Left forelimb (tissue), 1 donor: ENCODE results near the gene PIK3R1.

ENCODE experiments used
- DNase-seq: peaks from one replicate; pipeline ENCODE4 v3.0.0-alpha.2; 2018; ENCODE audit warnings: low spot score

The PIK3R1 gene

DNA sequence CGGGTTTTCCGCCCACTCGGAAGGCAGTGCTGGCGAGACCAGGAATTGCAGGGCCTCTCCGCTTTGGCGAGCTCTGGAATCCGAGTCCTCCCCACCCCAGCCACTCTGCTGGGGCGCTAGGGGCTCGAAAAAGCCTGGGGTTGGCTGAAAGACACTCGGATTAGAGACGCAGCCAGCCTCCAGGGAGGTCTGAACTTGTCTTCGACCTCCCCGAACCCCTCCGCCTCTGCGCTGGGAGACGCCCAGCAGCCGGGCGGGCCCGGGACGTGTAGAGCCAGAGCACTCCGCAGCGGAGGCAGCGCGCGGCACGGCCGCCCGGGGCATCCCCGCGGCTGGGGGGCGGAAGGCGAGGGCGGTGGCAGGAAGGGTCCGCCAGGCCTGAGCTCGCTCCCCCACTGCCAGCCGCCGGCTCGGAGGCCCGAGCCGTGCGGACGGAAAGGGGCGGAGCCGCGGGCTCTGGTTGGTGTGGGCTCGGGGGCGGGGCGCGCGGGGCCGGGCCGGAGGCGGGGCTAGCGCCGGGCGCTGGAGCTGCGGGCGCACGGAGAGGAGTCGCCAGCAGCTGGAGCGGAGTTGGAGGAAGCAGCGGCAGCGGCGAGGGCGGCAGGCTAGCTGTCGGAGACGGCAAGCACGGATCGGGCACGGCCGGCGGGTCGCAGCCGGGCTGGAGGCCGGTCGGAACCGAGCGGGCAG lies at the start of gene PIK3R1:
Gene PIK3R1, plus strand, starts transcription at position 549 of the 690 bp plus-strand sequence. CDS start 10,920 bp downstream, outside the sequence.
- DNase-seq, result peak; percentile 97

DNA sequence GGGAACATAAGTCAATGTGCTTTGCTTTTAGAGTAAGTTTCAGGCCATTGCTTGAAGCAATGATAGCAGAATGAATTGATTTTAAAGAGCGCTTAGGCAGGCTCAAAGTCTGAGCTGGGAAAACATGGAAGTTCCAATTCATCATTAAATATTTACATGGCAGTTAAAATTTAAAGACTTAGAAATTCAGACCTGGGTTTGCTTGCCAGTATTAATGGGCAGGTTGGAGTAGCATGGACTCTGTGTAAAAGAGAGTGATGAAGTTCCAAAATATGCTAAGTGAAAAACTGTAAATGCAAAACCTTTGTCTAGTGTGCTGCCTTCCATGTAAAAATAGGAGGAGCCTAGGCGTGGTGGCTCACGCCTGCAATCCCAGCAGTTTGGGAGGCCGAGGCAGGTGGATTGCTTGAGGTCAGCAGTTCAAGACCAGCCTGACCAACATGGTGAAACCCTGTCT lies 48.3 kb upstream of the PIK3R1 start:
- DNase-seq, result no peak

DNA sequence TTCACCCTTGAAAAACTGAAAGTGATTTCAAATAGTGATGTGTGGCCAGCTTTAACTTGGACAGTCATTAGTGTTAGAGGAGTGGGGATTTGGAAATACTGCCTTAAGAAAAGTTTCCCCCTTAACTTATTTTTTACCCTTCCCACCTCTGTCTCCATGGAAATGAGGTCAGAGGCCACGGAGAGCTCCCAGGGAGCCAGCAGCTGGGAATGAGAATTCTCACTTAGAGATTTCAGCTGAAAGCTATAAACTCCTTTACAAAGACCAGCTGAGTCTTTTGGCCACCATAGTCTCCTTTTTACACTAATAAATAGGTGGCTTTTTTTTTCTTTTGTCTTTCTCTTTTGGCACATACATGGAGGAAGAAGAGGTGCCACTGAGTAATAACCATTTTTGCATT lies 45.7 kb upstream of the PIK3R1 start:
- no peak for DNase-seq

DNA sequence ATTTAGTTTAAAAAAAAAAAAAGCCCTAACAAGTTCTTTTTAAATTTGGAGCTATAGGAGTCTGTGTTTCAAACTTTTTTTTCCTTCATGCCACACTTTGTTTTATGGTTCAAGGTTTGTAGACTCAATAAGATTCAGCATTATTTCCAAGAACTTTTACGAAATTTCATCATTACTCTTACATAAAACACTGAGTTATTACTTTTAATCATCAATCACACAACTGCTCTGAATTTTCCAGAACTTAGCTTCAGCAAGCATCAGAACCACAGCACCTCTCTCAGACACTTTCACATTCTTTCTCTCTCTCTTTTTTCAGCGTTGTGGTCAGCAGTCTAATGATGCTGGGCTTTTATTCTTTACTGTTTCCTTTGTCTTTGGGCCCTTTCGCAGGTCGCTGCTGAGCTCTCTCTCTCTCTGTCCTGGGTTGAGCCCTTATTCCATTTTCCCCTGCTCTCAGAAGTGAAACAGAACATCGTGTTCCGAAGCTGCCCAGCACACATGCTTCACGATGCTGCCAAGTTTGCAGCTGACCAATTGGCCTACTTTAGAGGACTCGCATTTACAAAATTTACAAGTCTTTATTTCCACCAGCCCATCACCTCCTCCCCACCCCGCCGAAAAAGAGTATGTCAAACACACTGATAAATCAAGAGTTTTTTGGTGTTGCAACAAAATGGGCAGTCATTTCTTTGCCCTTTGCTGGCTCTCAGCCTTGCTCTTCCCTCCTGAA lies 44.6 kb upstream of the PIK3R1 start:
- DNase-seq, result peak; percentile 69

DNA sequence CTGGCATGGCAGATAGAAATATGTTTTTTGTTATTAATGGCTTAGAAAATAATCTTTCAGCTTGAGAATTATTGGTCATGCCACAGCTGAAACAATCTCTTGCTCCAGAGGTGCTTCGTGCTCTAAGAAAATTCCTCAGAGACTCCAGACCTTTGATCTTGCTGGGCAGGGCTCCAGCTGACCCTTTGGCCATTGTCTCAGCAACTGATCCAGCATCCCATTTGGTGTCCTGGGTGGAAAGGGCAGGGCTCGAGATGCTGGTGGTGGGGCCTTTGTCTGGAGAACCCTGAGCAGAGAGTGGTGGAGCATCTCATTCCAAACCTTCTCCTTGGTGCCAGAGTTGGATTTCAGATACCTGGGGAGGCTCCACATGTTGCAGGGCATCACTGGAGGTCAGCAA lies 43.2 kb upstream of the PIK3R1 start:
- no peak for DNase-seq

DNA sequence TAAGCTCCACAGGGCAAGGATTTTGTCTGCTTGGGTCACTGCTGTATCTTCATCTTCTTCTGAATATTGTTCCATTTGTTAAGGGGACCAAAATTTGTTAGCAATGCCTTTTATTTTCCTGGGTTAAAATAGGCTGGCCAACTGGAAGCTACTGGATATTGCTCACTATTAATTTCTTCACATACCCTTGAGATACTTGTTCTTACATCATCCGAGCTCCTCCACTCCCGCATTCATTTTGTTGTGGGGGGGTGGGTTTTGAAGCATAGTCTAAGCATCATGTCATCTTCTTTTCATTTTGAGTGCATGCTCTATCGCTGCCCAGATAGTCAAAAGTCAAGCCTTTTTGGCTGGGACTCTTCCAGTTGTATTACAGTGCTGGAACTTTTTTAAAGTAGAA lies 42.5 kb upstream of the PIK3R1 start:
- DNase-seq, result no peak

DNA sequence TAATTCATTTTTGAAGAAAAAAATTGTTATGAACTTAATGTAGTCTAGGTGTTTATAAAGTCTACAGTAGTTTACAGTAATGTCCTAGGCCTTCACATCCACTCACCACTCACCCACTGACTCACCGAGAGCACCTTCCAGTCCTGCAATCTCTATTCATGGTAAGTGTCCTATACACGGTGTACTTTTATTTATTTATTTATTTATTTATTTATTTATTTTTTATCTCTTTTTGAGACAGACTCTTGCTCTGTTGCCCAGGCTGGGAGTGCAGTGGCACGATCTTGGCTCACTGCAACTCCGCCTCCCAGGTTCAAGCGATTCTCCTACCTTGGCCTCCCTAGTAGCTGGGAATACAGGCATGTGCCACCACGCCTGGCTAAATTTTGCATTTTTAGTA lies 39.3 kb upstream of the PIK3R1 start:
- no peak for DNase-seq

DNA sequence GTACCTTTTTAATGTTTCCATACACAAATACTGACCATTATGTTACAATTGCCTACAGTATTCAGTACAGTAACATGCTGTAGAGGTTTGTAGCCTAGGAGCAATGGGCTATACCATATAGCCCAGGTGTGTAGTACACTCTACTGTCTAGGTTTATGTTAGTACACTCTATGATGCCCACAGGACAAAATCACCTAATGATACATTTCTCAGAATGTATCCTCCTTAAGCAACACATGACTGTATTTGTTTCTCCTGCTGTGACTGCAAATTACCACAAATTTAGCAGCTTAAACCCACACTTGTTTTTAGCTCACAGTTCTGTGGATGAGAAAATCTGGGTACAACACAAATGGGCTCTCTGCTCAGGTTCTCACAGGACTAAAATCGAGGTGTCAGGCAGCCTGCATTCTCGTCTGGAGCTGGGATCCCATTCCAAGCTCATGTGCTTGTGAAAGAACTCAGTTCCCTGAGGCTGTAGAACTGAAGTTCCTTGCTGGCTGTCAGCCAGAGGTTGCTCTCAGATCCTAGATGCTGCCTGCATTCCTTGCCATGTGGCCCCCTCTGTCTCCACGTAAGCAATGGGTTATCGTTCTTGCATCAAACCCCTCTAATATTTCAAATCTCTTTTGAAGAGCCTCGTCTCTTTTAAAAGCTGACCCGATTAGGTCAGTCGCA lies 38.6 kb upstream of the PIK3R1 start:
- no peak for DNase-seq

DNA sequence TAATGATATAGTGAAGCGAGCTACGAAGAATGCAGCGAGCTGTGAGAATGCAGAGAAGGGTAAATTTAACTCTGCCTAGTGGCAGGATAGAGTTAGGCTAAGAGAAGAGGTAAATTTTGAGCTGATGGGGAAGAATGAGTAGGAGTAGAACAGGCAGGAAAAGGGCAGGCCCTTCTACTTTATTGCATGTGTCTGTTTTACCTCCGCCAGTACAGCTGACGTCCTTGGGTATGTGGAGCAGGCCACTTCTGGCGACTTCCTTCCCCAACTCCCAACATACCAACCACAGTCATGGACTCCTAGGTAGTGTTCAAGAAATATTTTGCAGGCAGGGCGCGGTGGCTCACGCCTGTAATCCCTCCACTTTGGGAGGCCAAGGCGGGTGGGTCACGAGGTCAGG lies 37.9 kb upstream of the PIK3R1 start:
- no peak for DNase-seq

DNA sequence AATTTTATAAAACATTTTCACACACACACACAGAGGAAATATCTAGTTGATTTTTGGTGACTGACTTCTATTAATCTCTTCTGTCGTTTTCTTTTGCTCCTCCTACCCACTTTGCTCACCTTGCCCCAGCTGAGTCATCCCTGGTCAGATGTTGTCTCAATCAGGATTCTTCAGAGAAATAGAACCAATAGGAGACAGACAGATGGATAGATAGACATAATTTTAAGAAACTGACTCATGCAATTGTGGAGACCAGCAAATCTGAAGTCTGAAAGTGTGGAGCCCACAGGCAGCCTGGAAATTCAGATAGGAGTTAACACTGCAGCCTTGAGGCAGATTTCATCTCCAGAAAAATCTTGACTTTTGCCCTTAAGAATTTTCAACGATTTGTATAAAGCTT lies 37.0 kb upstream of the PIK3R1 start:
- no peak for DNase-seq

DNA sequence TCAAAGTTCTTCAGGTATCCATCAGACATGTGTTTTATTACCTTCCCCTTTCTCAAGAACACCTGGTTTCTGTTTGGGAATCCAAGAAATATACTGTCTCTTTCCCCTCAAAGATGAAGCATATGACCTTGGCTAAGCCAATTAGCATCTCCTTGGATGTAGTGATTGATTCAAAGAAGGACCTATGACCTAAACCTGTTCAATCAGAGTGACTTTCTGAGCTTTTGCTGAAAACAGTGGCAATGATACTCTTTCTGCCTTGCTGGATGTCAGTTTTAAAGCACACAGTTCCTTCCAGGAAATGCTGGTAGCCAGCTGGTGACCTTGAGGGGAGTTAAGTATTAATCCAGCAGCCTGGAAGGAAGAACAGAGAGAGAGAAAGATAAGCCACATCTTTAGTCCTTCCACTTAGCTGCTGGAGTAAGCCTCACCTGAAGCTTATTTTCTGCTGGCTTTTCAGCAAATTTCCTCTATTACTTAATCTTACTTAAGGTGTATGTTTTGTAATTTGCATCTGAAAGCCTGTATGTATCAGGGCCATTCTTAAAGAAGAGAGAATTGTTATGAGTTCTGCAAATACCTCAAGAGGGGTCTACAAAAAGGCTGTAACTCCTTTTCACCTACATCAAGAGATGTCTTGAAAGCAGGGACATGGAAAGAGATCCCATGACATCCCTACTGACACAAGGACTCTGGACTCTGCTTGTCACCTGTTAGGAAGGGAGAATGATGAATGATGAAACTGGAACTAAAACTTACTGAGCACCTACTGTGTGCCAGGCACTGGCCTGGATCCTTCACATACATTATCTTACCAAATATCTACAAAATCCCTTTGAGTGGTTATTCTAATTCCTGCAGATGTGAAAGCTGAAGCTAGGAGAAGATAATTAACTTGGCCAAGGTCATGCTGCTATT lies 35.2 kb upstream of the PIK3R1 start:
- DNase-seq, result no peak

DNA sequence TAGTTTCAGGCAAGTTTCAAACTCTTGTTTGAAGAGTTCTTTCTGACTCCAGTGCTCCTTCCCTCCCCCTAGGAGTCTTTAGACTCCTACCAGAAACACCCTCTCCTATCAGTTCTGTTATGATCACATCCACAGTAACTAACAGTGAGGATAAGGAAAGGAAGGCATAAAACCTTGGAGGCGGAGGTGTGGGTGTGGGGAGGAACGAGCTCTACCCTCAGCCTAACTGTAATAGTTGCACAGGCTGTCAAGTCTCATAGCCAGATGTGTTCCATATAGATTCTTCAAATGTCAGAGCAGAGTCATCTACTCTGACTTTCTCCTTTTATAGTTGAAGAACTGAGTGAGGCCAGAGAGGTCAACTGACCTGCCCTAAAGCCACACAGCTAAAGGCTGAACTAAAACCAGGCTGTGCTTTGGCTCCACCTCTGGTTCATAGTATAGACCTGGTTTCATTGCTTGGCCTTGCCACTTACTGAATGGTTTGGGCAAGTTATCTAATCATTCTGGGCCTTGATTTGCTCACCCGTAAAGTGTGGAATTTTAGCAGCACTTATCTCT lies 34.4 kb upstream of the PIK3R1 start:
- DNase-seq, result no peak

DNA sequence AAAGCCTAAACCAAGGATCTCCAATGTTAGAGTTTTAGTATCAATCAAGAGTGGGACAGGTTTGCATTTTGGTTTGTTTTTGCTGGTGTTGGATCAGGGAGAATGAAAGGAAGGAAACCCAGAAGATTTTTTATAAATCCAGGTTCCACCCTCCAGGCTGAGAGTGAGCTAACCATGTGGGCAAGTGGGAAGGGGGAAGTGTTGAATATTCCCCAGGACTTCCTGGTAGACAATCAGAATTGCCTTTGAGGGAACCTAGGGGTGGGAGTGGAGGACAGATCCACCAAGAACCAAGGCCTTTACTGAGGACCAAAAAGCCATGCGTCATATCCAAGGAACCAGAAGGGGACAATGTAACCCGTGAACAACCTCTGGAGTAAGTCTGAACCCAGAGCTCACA lies 33.5 kb upstream of the PIK3R1 start:
- DNase-seq, result no peak

DNA sequence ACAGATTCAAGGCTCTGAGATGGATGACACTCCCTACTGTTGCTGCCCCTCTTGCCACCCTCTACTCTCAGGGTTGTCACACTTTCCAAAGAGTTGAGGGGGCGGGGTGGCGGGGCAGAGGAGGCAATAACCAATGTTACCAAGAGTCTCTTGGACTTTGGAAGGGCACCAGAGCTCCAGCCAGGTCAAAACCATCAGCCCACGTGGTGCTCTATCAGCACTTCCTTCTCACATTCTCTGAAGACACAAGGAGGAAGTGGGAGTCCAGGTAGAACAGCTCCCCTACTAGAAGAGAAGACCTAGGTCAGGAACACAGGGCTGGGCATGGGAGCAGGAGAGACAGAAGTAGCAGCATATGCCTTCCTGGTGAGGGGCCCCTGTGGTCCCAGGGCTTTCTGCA lies 33.0 kb upstream of the PIK3R1 start:
- DNase-seq, result no peak

DNA sequence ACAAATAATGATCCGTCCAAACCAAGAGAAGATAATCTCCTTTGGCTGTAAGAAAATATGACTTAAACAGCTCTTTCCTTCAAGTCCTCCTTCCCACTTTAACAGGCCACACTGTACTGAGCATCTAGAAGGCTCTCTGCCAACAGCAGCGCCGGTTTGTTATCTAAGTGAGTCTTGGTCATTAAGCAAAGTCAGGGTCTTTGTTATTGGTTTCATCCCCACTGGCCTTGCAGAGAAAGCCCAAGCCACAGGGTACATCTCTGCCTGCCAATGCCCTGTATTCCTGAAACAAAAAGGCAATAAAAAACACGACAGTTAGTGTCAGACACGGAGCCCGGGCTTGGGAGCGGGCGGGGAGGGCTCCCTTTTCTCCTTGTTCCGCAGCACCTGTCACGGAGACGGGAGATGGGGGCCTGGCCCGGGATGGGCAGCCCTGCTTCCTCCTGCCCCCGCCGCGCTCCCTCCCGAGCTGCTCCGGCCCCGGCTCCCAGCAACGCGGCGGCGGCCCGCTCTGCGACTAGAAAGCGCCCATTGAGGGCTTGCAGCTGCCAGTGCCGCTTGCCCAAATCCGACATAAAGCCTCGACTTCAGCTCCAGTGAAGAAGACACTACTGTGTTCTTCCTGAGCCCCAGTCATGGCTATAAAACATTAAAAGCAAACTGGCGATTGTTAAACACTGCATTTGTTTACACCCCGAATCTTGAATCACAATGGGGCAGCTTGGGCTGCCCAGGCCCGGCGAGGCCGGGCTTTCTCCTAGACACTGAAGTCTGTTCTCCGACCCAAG lies 28.1 kb upstream of the PIK3R1 start:
- DNase-seq, result peak; percentile 66

DNA sequence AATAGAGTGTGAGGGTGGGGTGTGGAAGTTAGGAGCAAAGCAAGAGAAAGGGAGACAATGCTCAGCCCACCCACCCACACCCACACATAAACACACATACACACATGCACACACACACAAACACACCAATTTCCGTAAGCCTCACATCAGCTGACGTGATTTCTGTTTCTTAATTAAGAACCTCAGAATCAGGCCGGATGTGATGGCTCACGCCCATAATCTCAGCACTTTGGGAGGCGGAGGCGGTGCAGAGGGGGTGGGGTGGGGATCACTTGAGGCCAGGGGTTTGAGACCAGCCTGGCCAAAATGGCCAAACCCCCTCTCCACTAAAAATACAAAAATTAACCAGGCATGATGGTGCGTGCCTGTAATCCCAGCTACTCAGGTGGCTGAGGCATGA lies 26.4 kb upstream of the PIK3R1 start:
- DNase-seq, result no peak

DNA sequence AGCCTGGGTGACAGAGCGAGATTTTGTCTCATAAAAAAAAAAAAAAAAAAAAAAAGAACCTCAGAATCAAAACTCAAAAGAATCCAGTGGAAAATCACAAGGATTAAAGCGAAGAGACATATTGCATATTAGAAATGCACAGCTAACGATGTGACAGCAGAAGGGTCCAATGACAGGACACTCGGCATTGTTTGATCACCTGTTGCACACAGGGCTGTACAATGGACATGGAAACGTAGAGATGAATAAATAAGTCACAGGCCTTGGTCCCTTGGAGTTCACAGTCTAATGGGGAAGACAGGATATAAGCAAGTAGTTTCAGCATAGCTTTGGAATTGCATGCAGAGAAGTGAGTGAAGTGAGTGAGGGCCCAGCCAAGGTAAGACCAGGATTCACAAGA lies 25.9 kb upstream of the PIK3R1 start:
- no peak for DNase-seq

DNA sequence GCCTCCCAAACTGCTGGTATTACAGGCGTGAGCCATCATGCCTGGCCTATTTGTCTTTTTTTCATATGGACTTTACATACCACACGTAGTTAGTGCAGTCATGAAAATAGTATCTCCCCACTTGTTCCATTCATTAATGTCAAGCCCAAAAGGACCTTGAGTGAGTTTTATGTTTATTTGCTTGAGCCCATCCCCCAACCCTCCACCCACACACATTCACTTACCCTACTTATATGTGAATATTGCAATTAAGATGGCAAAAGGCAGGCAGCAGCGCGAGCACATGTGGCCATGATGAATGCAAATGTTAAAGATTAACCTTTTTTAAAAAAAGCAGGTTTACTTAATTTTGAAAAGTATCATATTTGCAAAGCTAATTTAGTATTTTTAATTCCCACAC lies 24.9 kb upstream of the PIK3R1 start:
- no peak for DNase-seq

DNA sequence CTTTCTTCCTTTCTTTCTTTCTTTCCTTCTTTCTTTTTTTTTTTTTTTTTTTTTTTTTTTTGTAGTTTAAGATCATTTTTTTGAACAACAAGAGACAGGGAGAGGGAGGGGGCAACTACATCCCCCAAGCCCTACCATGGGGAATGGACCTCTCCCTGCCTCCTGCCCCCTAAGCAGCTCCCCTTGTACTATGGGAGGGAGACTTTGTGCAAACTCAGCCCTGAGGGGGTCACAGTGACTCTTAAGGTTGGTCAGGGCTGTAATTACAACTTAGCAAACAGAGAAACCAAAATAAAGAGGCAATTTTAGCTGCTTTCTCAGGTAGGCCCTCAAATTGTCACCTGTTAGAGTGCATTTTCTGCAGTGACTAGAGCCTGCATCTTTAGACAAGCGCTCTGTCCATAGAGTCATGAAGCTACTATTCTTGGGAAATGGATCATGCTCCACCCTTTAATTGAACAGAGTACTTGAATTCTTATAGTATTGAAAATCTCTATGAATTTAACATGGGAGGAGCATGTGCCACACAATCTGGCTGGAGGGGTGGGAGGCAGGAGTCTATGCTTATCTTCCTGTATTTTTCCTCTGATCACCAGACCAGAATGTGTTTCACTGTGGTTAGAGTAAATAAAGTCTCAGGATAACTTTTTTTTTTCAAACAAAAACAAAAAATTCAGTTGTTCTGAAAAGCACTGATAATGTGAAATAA lies 24.3 kb upstream of the PIK3R1 start:
- no peak for DNase-seq

DNA sequence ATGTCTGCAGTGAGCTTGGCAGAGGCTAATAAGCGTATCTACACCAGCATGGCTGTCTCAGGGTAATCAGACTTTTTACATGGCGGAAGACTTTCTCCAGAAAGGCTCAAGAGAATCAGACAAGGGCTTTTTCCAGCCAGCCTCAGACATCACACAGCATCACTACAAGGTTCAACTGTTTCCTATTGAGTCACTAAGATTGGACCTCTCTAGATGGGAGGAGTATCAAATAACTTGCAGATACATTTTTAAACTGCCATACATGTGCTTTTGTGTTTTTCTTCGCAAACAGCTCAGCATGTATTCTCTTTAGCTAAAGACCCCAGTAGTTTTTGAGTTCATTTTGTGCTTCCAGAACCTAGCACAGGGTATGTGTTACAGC lies 22.9 kb upstream of the PIK3R1 start:
- no peak for DNase-seq
